Measurements from ENCODE around the gene SPSB4. TPM values are rescaled to one million over a fixed set of nuclear protein-coding genes. Genes with fewer than 3 reads are reported as not detected.

Gene SPSB4
- total and polyA plus RNA-seq, 2 of the 8 experiments (the other 6 are each of a cell fraction or from before 2014, with no cell fraction given), result 15.1 to 17.2 TPM

- H3K18ac ChIP-seq (ENCODE audit: extremely low read depth, low read length), result no peak overlapping the region
- H3K56ac ChIP-seq (replicated peaks; ENCODE audit: insufficient read length, low read depth, low read length), result no peak overlapping the region
- H3K4ac ChIP-seq (replicated peaks; ENCODE audit: insufficient read length, low read depth, low read length), result no peak overlapping the region
- no peak overlapping the region for H3K27ac ChIP-seq (ENCODE audit: low read depth, low read length)
- no peak for TF ChIP-seq KDM4A (IDR thresholded peaks at IDR 0.05; ENCODE audit: low read depth, low read length, severe bottlenecking)
- no peak for TF ChIP-seq RXRA (IDR thresholded peaks at IDR 0.05; ENCODE audit: insufficient read depth, low read depth, low read length)
- no peak for TF ChIP-seq CBX8 (IDR thresholded peaks at IDR 0.05; ENCODE audit: borderline replicate concordance, low read depth, low read length)
- TF ChIP-seq TAF1 (IDR thresholded peaks at IDR 0.05; ENCODE audit: low read depth, low read length), result no peak
- TF ChIP-seq CHD2 (IDR thresholded peaks at IDR 0.05; ENCODE audit: low read length), result no peak
- no peak for TF ChIP-seq SAP30 (IDR thresholded peaks at IDR 0.05; ENCODE audit: insufficient read depth, insufficient replicate concordance, low read length)
- no peak for TF ChIP-seq CTBP2 (IDR thresholded peaks at IDR 0.05; ENCODE audit: borderline replicate concordance, insufficient read depth, insufficient read length, low read length)
- TF ChIP-seq JUND (IDR thresholded peaks at IDR 0.05; ENCODE audit: low read length), result no peak
- TF ChIP-seq ASH2L (IDR thresholded peaks at IDR 0.05; ENCODE audit: low read length), result no peak
- no peak for TF ChIP-seq RFX5 (IDR thresholded peaks at IDR 0.05; ENCODE audit: borderline replicate concordance, low read depth, low read length)
- TF ChIP-seq SRF (IDR thresholded peaks at IDR 0.05; ENCODE audit: low read depth, low read length), result no peak
- no peak for TF ChIP-seq SIRT6 (IDR thresholded peaks at IDR 0.05; ENCODE audit: low read length)
- TF ChIP-seq TCF12 (IDR thresholded peaks at IDR 0.05; ENCODE audit: low read depth, low read length), result no peak
- TF ChIP-seq EZH2 (IDR thresholded peaks at IDR 0.05; ENCODE audit: low read depth, low read length, severe bottlenecking), result no peak
- no peak overlapping the region for H4K5ac ChIP-seq (ENCODE audit: insufficient read length, low read depth, low read length)
- no peak overlapping the region for H2BK12ac ChIP-seq (ENCODE audit: low read depth, low read length)
- H3K4me3 ChIP-seq (ENCODE audit: extremely low read depth in 1 of 4, insufficient read depth in 2 of 4, low read depth in 3 of 4, low read length in 4 of 4), result no peak overlapping the region
- H2BK5ac ChIP-seq (ENCODE audit: low read depth, low read length), result no peak overlapping the region
- no peak overlapping the region for H3K14ac ChIP-seq (ENCODE audit: insufficient read length)
- H3K9me3 ChIP-seq (ENCODE audit: insufficient read depth in 2 of 2, low read depth in 1 of 2, low read length in 1 of 2), result 0 out of 4 replicates have a peak, but pooled peaks cover 0 to 2% of the 10 kb centered on the region in 2 experiments
- no peak overlapping the region for H4K91ac ChIP-seq (replicated peaks; ENCODE audit: insufficient read length, low read length)
- H3K4me2 ChIP-seq (ENCODE audit: insufficient read depth in 1 of 2, low read depth in 2 of 2, low read length in 2 of 2), result no peak overlapping the region
- no peaks in the 10 kb centered on the region; the same call in 1 of the 2 replicates for H3K79me1 ChIP-seq (ENCODE audit: low read depth, low read length)
- no peak overlapping the region for H2BK20ac ChIP-seq (ENCODE audit: low read length)
- H3K9ac ChIP-seq (replicated peaks in 1 of 4; ENCODE audit: extremely low read depth in 1 of 4, low read depth in 3 of 4, low read length in 3 of 4), result no peak overlapping the region
- H3K23me2 ChIP-seq (ENCODE audit: low read depth, low read length), result peaks cover 3% of the 10 kb centered on the region; the same call in 1 of the 2 replicates
- no peak overlapping the region for H2AFZ ChIP-seq (ENCODE audit: low read length)
- DNase-seq (ENCODE audit: low read depth in 1 of 2, low spot score in 2 of 2), result no peak
- no peak overlapping the region for H3K23ac ChIP-seq (ENCODE audit: insufficient read length)
- no peak overlapping the region for H2BK15ac ChIP-seq (ENCODE audit: low read length)
- H3K4me1 ChIP-seq (replicated peaks in 1 of 4; ENCODE audit: control insufficient read depth in 3 of 4, insufficient read depth in 4 of 4, low read length in 3 of 4), result peaks cover 0 to 2% (median 1%) of the 10 kb centered on the region in 4 experiments; a peak in 3 of 7 replicates
- H3K36me3 ChIP-seq (ENCODE audit: control insufficient read depth in 2 of 4, insufficient read depth in 4 of 4, low read length in 3 of 4), result no peaks in the 10 kb centered on the region
- no peak overlapping the region for H4K8ac ChIP-seq (ENCODE audit: extremely low read depth, insufficient read depth, low read length)
- FAIRE-seq, result no peak
- ChIA-PET POLR2A (ENCODE audit: partially characterized antibody) (interaction anchor here (1.4 to 1.7 kb wide), 2 partner anchors 9 to 14 kb away, joined by 4 read pairs; no protein-coding TSS in a partner anchor), CTCF (ENCODE audit: partially characterized antibody) (interaction anchor here (0.7 to 2.6 kb wide), 9 partner anchors 8 to 59 kb away, joined by 3 to 12 read pairs (median 4); no protein-coding TSS in a partner anchor)
- H2BK120ac ChIP-seq (replicated peaks; ENCODE audit: low read depth, low read length), result no peak overlapping the region
- H2AK5ac ChIP-seq (ENCODE audit: low read depth, low read length), result no peak overlapping the region
- H4K20me1 ChIP-seq (replicated peaks in 1 of 2; ENCODE audit: control insufficient read depth in 1 of 2, insufficient read depth in 2 of 2, low read length in 2 of 2), result peaks cover 0 to 7% of the 10 kb centered on the region in 2 experiments
- 88% methylated on average over 7 of the region's 7 CpGs; no CpG with 5 or more reads in 1 of the 2 experiments for WGBS, 2 experiments (ENCODE audit: extremely low coverage in 1 of 2, insufficient coverage in 1 of 2, insufficient read length in 1 of 2, insufficient replicate concordance in 2 of 2, low coverage in 1 of 2, low lambda C conversion rate in 2 of 2, missing lambda C conversion rate in 1 of 2)
- peaks cover 0 to 36% of the 10 kb centered on the region in 2 experiments; a peak in 2 of 4 replicates for H3K79me2 ChIP-seq (ENCODE audit: control insufficient read depth in 1 of 2, insufficient read depth in 2 of 2, low read length in 2 of 2)
- peaks cover 0 to 5% (median 2%) of the 10 kb centered on the region in 4 experiments; a peak in 4 of 7 replicates for H3K27me3 ChIP-seq (replicated peaks in 1 of 4; ENCODE audit: control insufficient read depth in 3 of 4, extremely low read depth in 1 of 4, insufficient read depth in 3 of 4, low read length in 3 of 4)
These were observed 6.3 kb downstream of the SPSB4 start for GRCh38 chr3:141057436-141057835.

Data from H1 (cell line).